GM10248 (cell line): Measurements from ENCODE around the gene OR2AP1.

Source experiments
- CTCF ChIA-PET: fragments of 300-600 bp; sonication (Branson Sonifier 250); formaldehyde crosslinking; extraction: SDS; loops from one replicate; lab custom pipeline; 2021; ENCODE audit warnings: antibody characterized with exemption; lab: Yijun Ruan, JAX
- POLR2A ChIA-PET: fragments of 350-650 bp; sonication (Branson Sonifier 250); formaldehyde crosslinking; extraction: SDS; loops from one replicate; lab custom pipeline; 2020; ENCODE audit warnings: antibody characterized with exemption; lab: Yijun Ruan, JAX
- DNase-seq: peaks from one replicate; pipeline ENCODE4 v3.0.0; 2012; ENCODE audit errors: extremely low spot score
- TF ChIP-seq, protein P1 (sequence below): IDR thresholded peaks from 2 replicates; pipeline ENCODE4 v1.5.1; 2012; ENCODE audit warnings: mild to moderate bottlenecking, low read depth; ENCODE audit errors: extremely low read depth, missing control alignments, control extremely low read depth

OR2AP1 gene

GRCh38 chr12:55619354-55620138 is 47.3 kb downstream of the OR2AP1 start:
- TF ChIP-seq, protein P1, sequence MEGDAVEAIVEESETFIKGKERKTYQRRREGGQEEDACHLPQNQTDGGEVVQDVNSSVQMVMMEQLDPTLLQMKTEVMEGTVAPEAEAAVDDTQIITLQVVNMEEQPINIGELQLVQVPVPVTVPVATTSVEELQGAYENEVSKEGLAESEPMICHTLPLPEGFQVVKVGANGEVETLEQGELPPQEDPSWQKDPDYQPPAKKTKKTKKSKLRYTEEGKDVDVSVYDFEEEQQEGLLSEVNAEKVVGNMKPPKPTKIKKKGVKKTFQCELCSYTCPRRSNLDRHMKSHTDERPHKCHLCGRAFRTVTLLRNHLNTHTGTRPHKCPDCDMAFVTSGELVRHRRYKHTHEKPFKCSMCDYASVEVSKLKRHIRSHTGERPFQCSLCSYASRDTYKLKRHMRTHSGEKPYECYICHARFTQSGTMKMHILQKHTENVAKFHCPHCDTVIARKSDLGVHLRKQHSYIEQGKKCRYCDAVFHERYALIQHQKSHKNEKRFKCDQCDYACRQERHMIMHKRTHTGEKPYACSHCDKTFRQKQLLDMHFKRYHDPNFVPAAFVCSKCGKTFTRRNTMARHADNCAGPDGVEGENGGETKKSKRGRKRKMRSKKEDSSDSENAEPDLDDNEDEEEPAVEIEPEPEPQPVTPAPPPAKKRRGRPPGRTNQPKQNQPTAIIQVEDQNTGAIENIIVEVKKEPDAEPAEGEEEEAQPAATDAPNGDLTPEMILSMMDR = peak; percentile 74
- CTCF ChIA-PET = interaction anchor here (0.7 to 5.0 kb wide), 18 partner anchors 8 to 918 kb away, joined by 3 to 42 read pairs (median 4); partner anchors contain the start of gene OR10P1
- POLR2A ChIA-PET = no interaction called here
- peak; percentile 70 for DNase-seq

DNA sequence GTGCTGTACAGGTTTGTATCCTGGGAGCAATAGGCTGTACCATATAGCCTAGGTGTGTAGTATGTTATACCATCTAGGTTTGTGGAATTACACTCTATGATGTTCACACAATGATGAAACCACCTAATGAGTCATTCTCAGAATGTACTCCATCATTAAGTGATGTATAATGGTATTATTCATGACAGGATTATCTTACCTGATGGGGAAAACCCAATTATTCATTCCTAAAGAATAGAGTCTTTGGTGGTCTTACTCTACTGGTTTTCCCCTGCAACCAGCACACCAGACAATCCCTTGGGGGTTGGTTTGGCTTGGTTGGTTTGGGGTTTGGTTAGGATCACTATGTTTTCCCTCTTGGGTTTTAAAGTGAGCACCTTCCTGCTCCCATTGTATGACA is 51.8 kb downstream of the OR2AP1 start:
- CTCF ChIA-PET = no interaction called here
- no peak for DNase-seq
- TF ChIP-seq, protein P1 = no peak
- POLR2A ChIA-PET = no interaction called here
